Measurements from ENCODE around the gene VSIG10L. TPM values are rescaled to one million over a fixed set of nuclear protein-coding genes. Genes with fewer than 3 reads are reported as not detected.
A peak's percentile ranks its signal among the peaks of the same experiment; 100 is the strongest.

VSIG10L gene
- polyA plus RNA-seq, 4 donors = 1.4 to 6.0 (median 2.4) TPM

DNA sequence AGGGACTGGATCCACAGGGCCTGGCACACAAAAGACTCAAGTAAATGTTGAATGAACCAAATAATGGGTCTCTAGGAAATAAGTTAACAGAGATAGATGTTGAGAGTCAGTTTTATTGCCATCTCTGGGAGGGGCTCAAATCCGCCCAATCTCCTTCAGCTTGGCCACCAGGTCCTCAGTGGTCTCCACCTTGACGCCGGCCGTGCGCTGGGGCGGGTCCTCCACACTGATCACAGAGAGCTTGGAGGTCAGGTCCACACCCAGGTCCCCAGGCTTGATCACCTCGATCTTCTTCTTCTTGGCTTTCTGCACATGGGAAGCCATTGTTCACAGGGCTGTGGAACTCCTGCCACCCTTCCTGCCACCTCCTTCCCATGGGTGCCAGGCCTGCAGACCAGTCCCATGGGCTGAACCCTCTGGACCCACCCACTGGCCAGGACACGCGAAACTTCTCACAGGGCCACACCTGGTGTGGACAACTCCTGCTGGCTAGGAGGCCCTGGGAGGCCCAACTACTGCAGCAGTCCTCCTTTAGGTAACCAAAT lies 3.2 kb upstream of the VSIG10L start:
- Histone ChIP-seq H3K27ac (ENCODE audit: low read depth in 1 of 3, low read length in 2 of 3) (no peak overlapping the region), H3K27me3 (ENCODE audit: control insufficient read depth in 3 of 3, insufficient read depth in 3 of 3, low read length in 3 of 3) (peaks cover 0 to 3% (median 0%) of the 10 kb centered on the region in 3 donors), H3K4me1 (ENCODE audit: control insufficient read depth in 3 of 3, insufficient read depth in 2 of 3, low read depth in 1 of 3, low read length in 2 of 3) (peaks cover 0 to 4% (median 2%) of the 10 kb centered on the region in 3 donors), H3K4me3 (ENCODE audit: low read depth in 1 of 3, low read length in 3 of 3) (no peak overlapping the region), H3K9me3 (ENCODE audit: control insufficient read depth in 2 of 2, insufficient read depth in 1 of 2, low read depth in 1 of 2, low read length in 1 of 2) (no peaks in the 10 kb centered on the region), H3K36me3 (ENCODE audit: control insufficient read depth in 3 of 3, insufficient read depth in 2 of 3, low read depth in 1 of 3, low read length in 3 of 3) (peaks cover 0 to 48% (median 0%) of the 10 kb centered on the region in 3 donors)
- no peak for FAIRE-seq
- DNase-seq = no peak
- 84 to 97% (median 94%) methylated on average over 6 to 9 of the region's 9 CpGs for WGBS, 3 donors

DNA sequence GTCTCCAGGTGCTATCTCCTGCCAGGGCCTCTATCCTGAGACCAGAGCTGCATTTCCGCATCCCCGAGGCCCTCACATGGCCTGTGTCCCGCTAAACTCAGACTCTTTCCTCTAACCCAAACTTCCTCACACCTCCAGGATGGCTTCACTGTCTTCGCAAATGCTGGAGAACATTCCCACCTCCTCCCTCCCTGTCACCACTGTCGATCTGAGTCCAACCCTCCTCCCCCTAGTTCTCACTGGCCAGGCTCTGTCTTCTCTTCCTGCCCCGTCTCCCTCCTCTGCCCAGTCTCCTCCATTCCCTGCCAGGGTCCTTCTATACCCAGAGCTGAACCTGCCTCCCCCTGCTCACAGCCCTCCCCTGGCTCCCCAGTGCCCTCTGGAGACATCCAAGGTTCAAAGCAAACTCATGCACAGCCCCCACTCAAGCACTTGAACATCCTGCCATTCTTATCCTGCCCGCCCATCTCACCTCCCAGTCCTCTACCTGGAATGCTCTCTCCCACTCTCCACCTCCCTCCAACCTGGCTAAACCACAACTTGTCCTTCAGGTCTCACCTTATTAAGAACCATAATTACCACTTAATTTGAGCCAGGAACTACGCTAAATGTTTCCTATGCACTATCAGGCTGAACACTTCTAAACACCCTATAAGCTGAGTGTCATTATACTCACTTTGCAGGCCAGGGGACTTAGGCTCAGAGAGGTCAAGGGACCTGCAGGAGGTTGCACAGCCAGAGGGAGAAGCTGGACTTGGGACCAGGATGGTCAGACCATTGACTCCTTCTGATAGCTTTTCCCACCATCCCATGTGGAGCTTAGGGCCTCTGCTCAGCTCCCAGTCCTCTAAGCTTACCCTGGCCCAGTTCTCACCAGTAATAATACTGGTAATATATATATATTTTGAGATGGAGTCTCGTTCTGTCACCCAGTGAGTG lies 961 bp upstream of the VSIG10L start:
- DNase-seq = no peak
- FAIRE-seq = no peak
- H3K9me3 ChIP-seq (ENCODE audit: control insufficient read depth in 2 of 2, insufficient read depth in 1 of 2, low read depth in 1 of 2, low read length in 1 of 2) = no peaks in the 10 kb centered on the region
- peaks cover 0 to 36% (median 0%) of the 10 kb centered on the region in 3 donors for H3K36me3 ChIP-seq (ENCODE audit: control insufficient read depth in 3 of 3, insufficient read depth in 2 of 3, low read depth in 1 of 3, low read length in 3 of 3)
- no peak overlapping the region for H3K27ac ChIP-seq (ENCODE audit: low read depth in 1 of 3, low read length in 2 of 3)
- no peak overlapping the region for H3K4me3 ChIP-seq (ENCODE audit: low read depth in 1 of 3, low read length in 3 of 3)
- peaks cover 0 to 6% (median 5%) of the 10 kb centered on the region in 3 donors for H3K4me1 ChIP-seq (ENCODE audit: control insufficient read depth in 3 of 3, insufficient read depth in 2 of 3, low read depth in 1 of 3, low read length in 2 of 3)
- 47 to 56% (median 51%) methylated on average over 9 of the region's 9 CpGs for WGBS, 3 donors
- peaks cover 0 to 3% (median 0%) of the 10 kb centered on the region in 3 donors for H3K27me3 ChIP-seq (ENCODE audit: control insufficient read depth in 3 of 3, insufficient read depth in 3 of 3, low read length in 3 of 3)

DNA sequence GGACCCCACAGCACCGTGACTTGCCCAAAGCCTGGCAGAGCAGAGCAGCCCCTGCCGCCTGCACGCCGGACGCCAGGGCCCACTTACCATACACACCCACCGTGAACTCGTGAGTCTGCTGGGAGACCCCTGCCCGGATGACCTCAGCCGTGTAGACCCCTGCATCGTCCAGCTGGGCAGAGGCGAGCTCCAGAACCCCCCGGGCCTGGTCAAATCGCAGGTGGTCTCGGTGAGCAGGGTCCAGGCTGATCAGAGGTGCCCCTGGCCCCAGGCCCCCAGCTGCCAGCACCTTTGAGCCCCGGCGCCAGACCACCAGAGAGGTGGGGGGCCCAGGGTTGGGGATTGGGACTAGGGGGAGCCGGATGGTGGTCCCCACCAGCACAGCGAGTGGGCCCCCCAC lies 873 bp downstream of the VSIG10L start:
- WGBS, 3 donors = 89 to 94% (median 93%) methylated on average over 18 of the region's 18 CpGs
- no peak overlapping the region for H3K27ac ChIP-seq (ENCODE audit: low read depth in 1 of 3, low read length in 2 of 3)
- FAIRE-seq (no peak), DNase-seq (no peak)
- peaks cover 0 to 3% (median 0%) of the 10 kb centered on the region in 3 donors for H3K27me3 ChIP-seq (ENCODE audit: control insufficient read depth in 3 of 3, insufficient read depth in 3 of 3, low read length in 3 of 3)
- peaks cover 0 to 6% (median 5%) of the 10 kb centered on the region in 3 donors for H3K4me1 ChIP-seq (ENCODE audit: control insufficient read depth in 3 of 3, insufficient read depth in 2 of 3, low read depth in 1 of 3, low read length in 2 of 3)
- H3K9me3 ChIP-seq (ENCODE audit: control insufficient read depth in 2 of 2, insufficient read depth in 1 of 2, low read depth in 1 of 2, low read length in 1 of 2) = no peaks in the 10 kb centered on the region
- H3K4me3 ChIP-seq (ENCODE audit: low read depth in 1 of 3, low read length in 3 of 3) = no peak overlapping the region
- peaks cover 0 to 20% (median 0%) of the 10 kb centered on the region in 3 donors for H3K36me3 ChIP-seq (ENCODE audit: control insufficient read depth in 3 of 3, insufficient read depth in 2 of 3, low read depth in 1 of 3, low read length in 3 of 3)

DNA sequence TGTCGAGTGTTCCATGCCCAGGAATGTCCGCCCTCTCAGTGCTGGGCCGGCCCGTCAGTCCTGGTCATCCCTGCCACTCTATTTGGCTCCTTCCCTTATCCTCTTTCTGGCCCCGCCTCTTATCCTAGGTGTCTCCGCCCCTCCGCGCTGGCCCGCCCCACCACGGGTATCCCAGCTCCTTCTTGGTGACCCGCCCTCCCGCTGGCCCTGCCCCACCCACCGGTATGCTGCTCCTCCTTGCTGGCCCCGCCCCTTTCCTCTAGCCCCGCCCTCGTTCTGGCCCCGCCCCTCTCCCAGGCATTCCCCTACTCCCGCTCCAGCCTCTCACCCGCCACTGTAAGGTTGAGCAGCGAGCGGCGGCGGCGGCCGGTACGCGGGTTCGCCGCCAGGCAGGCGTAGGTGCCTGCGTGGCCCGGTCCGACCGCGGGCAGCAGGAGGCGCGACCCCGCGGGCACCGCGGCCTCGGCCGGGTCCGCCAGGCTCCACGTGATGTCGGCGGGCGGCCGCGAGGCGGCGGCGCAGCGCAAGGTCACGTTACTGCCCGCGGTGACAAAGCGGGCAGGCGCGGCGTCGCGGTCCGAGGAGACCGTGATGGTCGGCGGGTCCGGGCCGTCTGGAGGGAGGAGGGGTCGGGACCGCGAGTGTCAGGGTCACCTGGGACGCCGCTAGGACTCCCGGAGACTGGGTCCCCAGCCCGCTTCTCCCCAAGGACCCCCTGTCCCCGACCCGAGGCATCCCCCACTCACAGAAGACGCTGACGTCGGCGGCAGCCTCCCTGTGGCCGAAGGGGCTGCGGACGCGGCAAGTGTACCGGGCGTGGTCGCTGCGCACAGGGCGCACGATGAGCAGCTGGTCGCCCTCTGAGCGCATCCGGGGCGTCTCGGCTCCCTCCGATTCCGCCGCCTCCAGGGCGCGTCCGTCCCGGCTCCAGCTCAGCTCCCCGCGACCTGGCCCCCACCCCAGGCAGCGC lies 2.0 kb downstream of the VSIG10L start:
- peaks cover 0 to 6% (median 5%) of the 10 kb centered on the region in 3 donors for H3K4me1 ChIP-seq (ENCODE audit: control insufficient read depth in 3 of 3, insufficient read depth in 2 of 3, low read depth in 1 of 3, low read length in 2 of 3)
- DNase-seq (peak; percentile 98), FAIRE-seq (no peak)
- 1 to 2% (median 1%) methylated on average over 78 to 107 of the region's 107 CpGs for WGBS, 3 donors
- peaks cover 0 to 3% (median 0%) of the 10 kb centered on the region in 3 donors for H3K27me3 ChIP-seq (ENCODE audit: control insufficient read depth in 3 of 3, insufficient read depth in 3 of 3, low read length in 3 of 3)
- H3K4me3 ChIP-seq (ENCODE audit: low read depth in 1 of 3, low read length in 3 of 3) = peak overlapping the region; percentile 33 to 71 (median 52)
- no peaks in the 10 kb centered on the region for H3K9me3 ChIP-seq (ENCODE audit: control insufficient read depth in 2 of 2, insufficient read depth in 1 of 2, low read depth in 1 of 2, low read length in 1 of 2)
- H3K27ac ChIP-seq (ENCODE audit: low read depth in 1 of 3, low read length in 2 of 3) = peak overlapping the region; percentile 71 to 84 (median 73)
- H3K36me3 ChIP-seq (ENCODE audit: control insufficient read depth in 3 of 3, insufficient read depth in 2 of 3, low read depth in 1 of 3, low read length in 3 of 3) = peaks cover 0 to 9% (median 0%) of the 10 kb centered on the region in 3 donors

DNA sequence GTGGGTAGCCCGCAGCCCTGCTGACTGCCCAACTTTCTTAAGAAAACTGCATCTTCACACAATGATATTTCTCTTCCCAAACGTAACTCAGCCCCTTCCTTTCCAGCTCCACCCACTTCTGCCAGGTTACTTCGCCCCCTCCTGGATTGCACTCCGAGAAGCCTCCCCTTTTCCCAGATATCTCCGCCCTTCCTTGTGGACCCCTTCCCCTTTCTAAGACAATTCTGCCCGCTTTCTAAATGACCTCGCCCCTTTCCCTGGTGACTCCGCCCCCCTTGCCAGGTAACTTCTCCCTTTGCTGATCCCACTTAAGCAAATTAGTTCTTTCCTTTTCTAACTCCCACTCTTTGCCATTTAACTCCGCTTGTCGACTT lies 2.6 kb downstream of the VSIG10L start:
- FAIRE-seq (no peak), DNase-seq (no peak)
- 0 to 2% (median 0%) methylated on average over 10 of the region's 10 CpGs for WGBS, 3 donors
- Histone ChIP-seq H3K4me1 (ENCODE audit: control insufficient read depth in 3 of 3, insufficient read depth in 2 of 3, low read depth in 1 of 3, low read length in 2 of 3) (peaks cover 0 to 6% (median 5%) of the 10 kb centered on the region in 3 donors), H3K9me3 (ENCODE audit: control insufficient read depth in 2 of 2, insufficient read depth in 1 of 2, low read depth in 1 of 2, low read length in 1 of 2) (no peaks in the 10 kb centered on the region), H3K27ac (ENCODE audit: low read depth in 1 of 3, low read length in 2 of 3) (peak overlapping the region; percentile 71 to 73 (median 73)), H3K36me3 (ENCODE audit: control insufficient read depth in 3 of 3, insufficient read depth in 2 of 3, low read depth in 1 of 3, low read length in 3 of 3) (peaks cover 0 to 5% (median 0%) of the 10 kb centered on the region in 3 donors), H3K4me3 (ENCODE audit: low read depth in 1 of 3, low read length in 3 of 3) (peak overlapping the region; percentile 52 to 71 (median 55)), H3K27me3 (ENCODE audit: control insufficient read depth in 3 of 3, insufficient read depth in 3 of 3, low read length in 3 of 3) (peaks cover 0 to 3% (median 0%) of the 10 kb centered on the region in 3 donors)

DNA sequence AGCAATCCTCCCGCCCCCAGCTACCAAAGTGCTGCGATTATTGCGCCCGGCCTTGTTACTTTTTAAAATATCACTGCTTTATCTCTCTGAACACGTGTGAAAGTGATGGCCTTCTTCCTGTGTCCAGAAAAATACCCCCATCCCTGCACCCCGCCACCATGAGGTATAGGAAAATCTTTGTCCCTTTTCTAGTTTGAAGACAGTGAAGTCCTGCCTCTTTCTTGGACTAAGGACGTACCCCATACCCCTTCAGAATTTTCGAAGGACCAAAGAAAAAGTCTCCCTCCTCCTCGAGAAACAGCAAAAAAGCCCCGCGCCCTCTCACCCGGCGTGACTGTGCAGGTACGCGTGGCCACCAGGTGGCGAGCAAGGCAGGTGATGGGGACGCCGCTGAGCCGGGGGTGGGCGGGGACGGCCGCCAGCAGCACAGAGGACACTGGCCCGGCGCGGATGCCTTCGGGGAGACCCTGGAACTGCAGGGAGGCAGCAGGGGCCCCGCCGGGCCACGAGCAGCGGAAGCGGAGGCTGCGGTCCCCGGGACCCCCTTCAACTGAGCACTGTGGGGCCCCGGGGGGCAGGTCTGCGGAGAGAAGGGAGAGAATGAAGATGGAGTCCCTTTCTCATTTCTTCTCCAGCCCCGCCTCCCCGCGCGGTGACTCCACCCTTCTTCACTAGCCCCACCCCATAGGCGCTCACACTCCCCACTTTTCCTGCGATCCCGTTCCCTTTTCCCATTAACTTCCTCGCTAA lies 3.2 kb downstream of the VSIG10L start:
- peak overlapping the region; percentile 71 to 73 (median 73) for H3K27ac ChIP-seq (ENCODE audit: low read depth in 1 of 3, low read length in 2 of 3)
- H3K4me3 ChIP-seq (ENCODE audit: low read depth in 1 of 3, low read length in 3 of 3) = peak overlapping the region; percentile 52 to 71 (median 55)
- H3K9me3 ChIP-seq (ENCODE audit: control insufficient read depth in 2 of 2, insufficient read depth in 1 of 2, low read depth in 1 of 2, low read length in 1 of 2) = no peaks in the 10 kb centered on the region
- FAIRE-seq = no peak
- peaks cover 0 to 6% (median 5%) of the 10 kb centered on the region in 3 donors for H3K4me1 ChIP-seq (ENCODE audit: control insufficient read depth in 3 of 3, insufficient read depth in 2 of 3, low read depth in 1 of 3, low read length in 2 of 3)
- DNase-seq = peak; percentile 86 to 95
- H3K27me3 ChIP-seq (ENCODE audit: control insufficient read depth in 3 of 3, insufficient read depth in 3 of 3, low read length in 3 of 3) = peaks cover 0 to 3% (median 0%) of the 10 kb centered on the region in 3 donors
- peaks cover 0 to under 1% (median 0%) of the 10 kb centered on the region in 3 donors for H3K36me3 ChIP-seq (ENCODE audit: control insufficient read depth in 3 of 3, insufficient read depth in 2 of 3, low read depth in 1 of 3, low read length in 3 of 3)
- 2 to 4% (median 4%) methylated on average over 29 to 43 of the region's 43 CpGs for WGBS, 3 donors

DNA sequence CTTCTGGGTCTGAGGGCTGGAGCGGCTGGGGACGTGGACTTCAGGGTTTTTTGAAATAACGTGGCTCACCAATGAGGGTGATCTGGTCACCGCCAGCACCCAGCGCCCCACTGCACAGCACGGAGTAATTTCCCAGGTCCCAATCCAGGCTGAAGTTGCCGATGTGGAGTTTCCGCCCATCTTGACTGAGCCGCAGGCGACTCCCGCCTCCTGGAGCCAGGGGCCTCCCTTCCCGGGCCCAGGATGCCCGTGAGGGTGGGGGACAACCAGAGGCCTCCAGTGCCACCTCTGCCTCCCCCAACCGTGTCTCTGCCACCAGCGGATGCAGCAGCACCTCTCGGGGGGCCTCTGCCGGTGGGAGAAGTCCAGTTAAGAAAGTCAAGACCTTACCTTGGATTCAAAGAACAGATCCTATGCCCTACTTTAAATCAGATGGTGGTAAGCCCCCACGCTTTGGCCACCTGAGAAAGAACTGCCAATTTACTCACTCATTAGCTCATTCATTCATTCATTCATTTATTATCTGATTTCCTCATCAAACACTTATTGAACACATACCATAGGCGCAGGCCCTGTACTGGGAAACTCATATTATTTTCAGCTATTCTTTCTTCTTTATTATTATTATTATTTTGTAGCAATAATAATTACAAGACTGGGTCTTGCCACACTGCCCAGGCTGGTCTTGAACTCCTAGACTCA lies 3.9 kb downstream of the VSIG10L start:
- peaks cover 0 to 3% (median 0%) of the 10 kb centered on the region in 3 donors for H3K27me3 ChIP-seq (ENCODE audit: control insufficient read depth in 3 of 3, insufficient read depth in 3 of 3, low read length in 3 of 3)
- FAIRE-seq (no peak), DNase-seq (no peak)
- WGBS, 3 donors = 80 to 89% (median 87%) methylated on average over 15 to 19 of the region's 19 CpGs
- H3K4me3 ChIP-seq (ENCODE audit: low read depth in 1 of 3, low read length in 3 of 3) = no peak overlapping the region
- H3K36me3 ChIP-seq (ENCODE audit: control insufficient read depth in 3 of 3, insufficient read depth in 2 of 3, low read depth in 1 of 3, low read length in 3 of 3) = no peaks in the 10 kb centered on the region
- H3K27ac ChIP-seq (ENCODE audit: low read depth in 1 of 3, low read length in 2 of 3) = no peak overlapping the region
- H3K4me1 ChIP-seq (ENCODE audit: control insufficient read depth in 3 of 3, insufficient read depth in 2 of 3, low read depth in 1 of 3, low read length in 2 of 3) = peaks cover 0 to 6% (median 5%) of the 10 kb centered on the region in 3 donors
- no peaks in the 10 kb centered on the region for H3K9me3 ChIP-seq (ENCODE audit: control insufficient read depth in 2 of 2, insufficient read depth in 1 of 2, low read depth in 1 of 2, low read length in 1 of 2)

Measured in small intestine (tissue), 7 donors.